ENCODE results near the gene ANKRD12.

ANKRD12 gene

GRCh38 chr18:9201224-9201623 is 64.6 kb downstream of the ANKRD12 start:
- FAIRE-seq (no peak), DNase-seq (ENCODE audit: insufficient read length, low spot score) (no peak)
- no peak for TF ChIP-seq POLR2A (IDR thresholded peaks at IDR 0.05; ENCODE audit: low read depth, low read length)

- FAIRE-seq (peak; percentile 53), DNase-seq (ENCODE audit: insufficient read length, low spot score) (no peak)
- TF ChIP-seq POLR2A (IDR thresholded peaks at IDR 0.05; ENCODE audit: low read depth, low read length) = no peak
Measured at GRCh38 chr18:9204659-9205058, 68.1 kb downstream of the ANKRD12 start.

GRCh38 chr18:9206421-9206820 is 69.8 kb downstream of the ANKRD12 start:
- no peak for TF ChIP-seq POLR2A (IDR thresholded peaks at IDR 0.05; ENCODE audit: low read depth, low read length)
- no peak for FAIRE-seq

GRCh38 chr18:9209279-9209678 is 72.7 kb downstream of the ANKRD12 start:
- FAIRE-seq (no peak), DNase-seq (ENCODE audit: insufficient read length, low spot score) (no peak)
- TF ChIP-seq POLR2A (IDR thresholded peaks at IDR 0.05; ENCODE audit: low read depth, low read length) = no peak

More at GRCh38 chr18:9206421-9206820, 69.8 kb downstream of the ANKRD12 start:
- no peak for DNase-seq (ENCODE audit: insufficient read length, low spot score)

- TF ChIP-seq POLR2A (IDR thresholded peaks at IDR 0.05; ENCODE audit: low read depth, low read length) = no peak
- FAIRE-seq = no peak
- DNase-seq (ENCODE audit: insufficient read length, low spot score) = no peak
Measured at GRCh38 chr18:9210966-9211365, 74.4 kb downstream of the ANKRD12 start.

- DNase-seq (ENCODE audit: insufficient read length, low spot score) (no peak), FAIRE-seq (no peak)
- TF ChIP-seq POLR2A (IDR thresholded peaks at IDR 0.05; ENCODE audit: low read depth, low read length) = no peak
Measured at GRCh38 chr18:9211955-9212354, 75.4 kb downstream of the ANKRD12 start.

GRCh38 chr18:9215221-9215933 is 78.8 kb downstream of the ANKRD12 start:
- FAIRE-seq = no peak
- no peak for DNase-seq (ENCODE audit: insufficient read length, low spot score)
- TF ChIP-seq POLR2A (IDR thresholded peaks at IDR 0.05; ENCODE audit: low read depth, low read length) = no peak

GRCh38 chr18:9216459-9216858 is 79.9 kb downstream of the ANKRD12 start:
- TF ChIP-seq POLR2A (IDR thresholded peaks at IDR 0.05; ENCODE audit: low read depth, low read length) = no peak
- DNase-seq (ENCODE audit: insufficient read length, low spot score) = no peak
- no peak for FAIRE-seq

GRCh38 chr18:9217743-9218451 is 81.3 kb downstream of the ANKRD12 start:
- DNase-seq (ENCODE audit: insufficient read length, low spot score) = no peak
- FAIRE-seq = peak; percentile 45
- no peak for TF ChIP-seq POLR2A (IDR thresholded peaks at IDR 0.05; ENCODE audit: low read depth, low read length)

- no peak for TF ChIP-seq POLR2A (IDR thresholded peaks at IDR 0.05; ENCODE audit: low read depth, low read length)
- FAIRE-seq = no peak
- DNase-seq (ENCODE audit: insufficient read length, low spot score) = no peak
Measured at GRCh38 chr18:9221040-9221439, 84.5 kb downstream of the ANKRD12 start.

GRCh38 chr18:9221661-9222060 is 85.1 kb downstream of the ANKRD12 start:
- FAIRE-seq (no peak), DNase-seq (ENCODE audit: insufficient read length, low spot score) (no peak)
- no peak for TF ChIP-seq POLR2A (IDR thresholded peaks at IDR 0.05; ENCODE audit: low read depth, low read length)

GRCh38 chr18:9223356-9223755 is 86.8 kb downstream of the ANKRD12 start:
- no peak for TF ChIP-seq POLR2A (IDR thresholded peaks at IDR 0.05; ENCODE audit: low read depth, low read length)
- no peak for FAIRE-seq
- no peak for DNase-seq (ENCODE audit: insufficient read length, low spot score)

GRCh38 chr18:9226463-9226862 is 89.9 kb downstream of the ANKRD12 start:
- TF ChIP-seq POLR2A (IDR thresholded peaks at IDR 0.05; ENCODE audit: low read depth, low read length) = no peak
- DNase-seq (ENCODE audit: insufficient read length, low spot score) (no peak), FAIRE-seq (no peak)

- FAIRE-seq = no peak
Measured at GRCh38 chr18:9231852-9232486, 95.4 kb downstream of the ANKRD12 start.

More at GRCh38 chr18:9231852-9232486, 95.4 kb downstream of the ANKRD12 start:
- DNase-seq (ENCODE audit: insufficient read length, low spot score) = no peak
- no peak for TF ChIP-seq POLR2A (IDR thresholded peaks at IDR 0.05; ENCODE audit: low read depth, low read length)

Data from H54 (cell line).